Bone marrow (tissue), 2 donors: ENCODE results near the gene HMGXB3.

Experiments
- DNase-seq, 2 donors: peaks; one replicate each; lab custom pipeline; 2025; lab: John Stamatoyannopoulos, UW

HMGXB3 gene

DNA sequence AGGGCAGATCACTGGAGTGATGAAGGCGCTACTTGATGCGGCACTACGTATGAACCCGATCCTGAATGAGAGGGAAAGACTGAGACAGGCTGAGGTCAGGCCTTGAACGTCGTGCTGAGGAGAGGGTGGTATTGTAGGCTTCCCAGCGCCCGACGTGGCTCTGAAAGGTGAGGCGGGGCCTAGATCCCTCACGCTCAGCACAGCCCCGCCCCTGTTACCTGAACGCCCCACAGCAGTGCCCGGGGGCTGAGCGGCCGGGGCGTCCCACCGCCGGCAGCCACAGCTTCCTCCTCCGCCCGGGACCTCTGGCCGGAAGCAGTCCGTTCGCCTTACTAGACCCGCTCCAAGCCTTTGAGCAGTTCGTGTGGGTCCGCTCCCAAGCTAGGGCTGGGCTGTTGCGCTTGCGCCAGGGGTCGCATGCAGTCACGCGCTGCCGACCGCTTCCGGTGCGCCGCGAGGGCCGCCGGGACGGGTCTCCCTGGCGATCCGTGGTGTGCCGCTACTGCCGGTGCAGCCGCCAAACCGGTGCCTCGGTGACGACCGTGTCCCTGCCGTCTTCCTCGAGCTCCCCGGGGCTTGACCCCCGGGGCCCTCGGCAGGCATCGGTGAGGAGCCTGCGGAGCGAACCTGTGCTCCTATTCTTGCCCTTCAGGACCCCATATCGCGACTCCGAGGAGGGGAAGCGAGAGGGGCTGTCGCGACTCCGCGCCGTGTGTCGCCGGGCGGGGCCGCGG lies at the start of gene HMGXB3, which contains the start of gene TIGD6:
TSS of gene HMGXB3 (plus strand) at position 484 of the 734 bp plus-strand sequence. CDS start 4,114 bp downstream, outside the sequence.
TSS of gene TIGD6 (minus strand) at position 399 of the 734 bp plus-strand sequence. CDS start 4,306 bp downstream, outside the sequence.
- peak; percentile 76 to 82 for DNase-seq

- no peak for DNase-seq
Observed at GRCh38 chr5:149951138-149951749, 49.3 kb upstream of the HMGXB3 start.

- no peak for DNase-seq
Observed at GRCh38 chr5:149953436-149954121, 47.0 kb upstream of the HMGXB3 start.

- no peak for DNase-seq
Observed at GRCh38 chr5:149954798-149955197, 45.7 kb upstream of the HMGXB3 start.

- DNase-seq, result no peak
Observed at GRCh38 chr5:149956685-149957084, 43.9 kb upstream of the HMGXB3 start.

DNA sequence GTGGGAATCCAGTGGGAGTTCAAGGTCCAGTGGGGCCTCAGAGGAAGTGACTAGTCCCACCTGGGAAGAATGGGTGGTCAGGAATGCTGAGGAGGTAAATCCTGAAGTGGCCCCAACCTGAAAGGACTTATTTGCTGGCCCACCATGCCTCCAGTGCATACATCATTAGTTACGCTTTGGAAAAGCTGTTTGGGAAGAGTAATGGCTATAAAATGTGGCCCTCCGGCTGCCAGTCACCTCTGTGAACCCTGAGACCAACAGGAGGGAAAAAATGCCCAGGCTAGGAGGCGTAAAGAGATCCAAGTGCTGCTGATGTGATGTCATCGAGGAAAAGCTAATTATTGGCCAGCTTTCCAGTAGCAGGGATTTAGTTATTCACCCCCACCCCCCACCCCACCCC lies 42.7 kb upstream of the HMGXB3 start:
- DNase-seq, result no peak

DNA sequence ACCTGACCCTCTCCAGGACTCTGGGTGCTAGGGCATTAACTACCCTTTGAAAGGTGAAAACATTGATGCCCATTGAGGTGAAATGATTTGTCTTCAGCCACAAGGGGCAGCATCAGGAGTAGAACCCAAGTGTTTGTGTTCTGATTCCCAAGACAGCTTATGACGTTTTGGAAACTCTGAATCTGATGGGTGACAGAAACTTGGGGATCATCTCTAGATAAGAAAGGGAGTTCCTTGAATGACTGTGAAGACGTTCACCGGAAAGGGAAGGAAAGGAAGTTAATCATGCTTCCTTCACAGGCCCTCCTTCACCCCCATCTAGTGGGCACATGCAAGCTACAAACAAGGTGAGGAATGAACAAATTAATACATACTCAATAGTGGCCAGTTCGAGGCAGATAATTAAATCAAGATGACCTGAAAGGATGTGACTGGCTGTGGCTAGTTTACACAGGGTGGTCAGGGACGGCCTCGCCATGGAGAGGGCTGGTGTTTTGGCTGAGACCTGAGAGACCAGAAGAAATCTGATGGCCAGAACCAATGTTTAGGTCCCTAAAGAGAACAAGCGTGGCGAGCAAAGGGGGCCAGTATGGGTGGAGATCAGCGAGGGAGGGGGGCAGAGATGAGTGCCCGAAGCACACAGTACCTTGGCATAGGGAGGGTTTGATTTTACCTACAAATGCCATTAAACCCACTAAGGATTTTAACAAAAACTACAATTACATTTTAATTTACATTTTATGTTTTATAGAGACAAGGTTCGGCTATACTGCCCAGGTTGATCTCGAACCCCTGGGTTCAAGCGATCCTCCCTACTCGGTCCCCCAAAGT lies 40.9 kb upstream of the HMGXB3 start:
- DNase-seq, result peak; percentile 18 to 77

DNA sequence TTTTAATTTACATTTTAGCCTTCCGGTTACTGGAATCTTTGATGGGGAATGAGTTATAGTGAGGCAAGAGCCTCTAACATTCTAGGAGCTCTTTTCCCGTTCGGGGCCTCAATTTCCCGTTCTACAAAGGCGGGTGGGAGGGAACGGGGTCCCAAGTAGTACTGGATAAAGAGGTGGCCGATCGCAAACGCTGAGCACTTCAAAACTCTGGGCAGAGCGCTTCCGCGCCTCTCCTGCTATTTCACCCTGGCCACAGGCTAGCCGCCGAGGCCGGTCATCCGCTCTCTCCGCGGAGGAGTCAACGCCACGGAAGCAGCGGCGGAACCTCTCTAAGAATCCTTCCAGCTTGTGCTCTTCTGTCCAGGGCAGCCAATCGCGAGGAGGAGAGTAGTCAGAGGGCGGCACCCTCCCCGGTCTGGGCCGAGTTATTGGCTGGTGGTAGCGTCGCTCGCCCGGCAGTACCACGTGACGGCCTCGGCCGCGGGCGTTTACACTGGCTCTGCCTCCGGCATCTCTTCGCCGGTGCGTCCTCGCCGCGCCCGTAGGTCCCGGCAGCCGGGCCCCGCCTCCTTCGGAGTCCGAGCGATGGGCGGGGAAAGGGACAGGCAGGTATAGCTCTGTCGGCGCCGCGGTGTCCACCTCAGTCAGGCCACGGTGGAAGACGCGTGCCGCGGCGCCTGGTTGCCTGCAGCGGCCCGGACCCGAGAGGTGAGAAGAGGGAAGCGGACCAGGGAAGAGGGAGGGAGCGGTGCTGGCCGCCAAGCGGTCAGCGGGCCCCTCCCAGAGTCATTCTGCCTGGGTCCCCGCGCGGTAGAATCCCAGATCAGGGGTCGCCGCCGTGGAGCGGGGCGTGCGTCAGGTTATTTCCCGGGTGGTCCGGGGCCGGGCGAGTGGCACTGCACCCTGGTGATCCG lies 40.0 kb upstream of the HMGXB3 start, which contains the start of gene SLC26A2:
TSS of gene SLC26A2 (plus strand) at position 487 of the 914 bp plus-strand sequence. CDS start 16,895 bp downstream, outside the sequence.
- peak; percentile 79 to 96 for DNase-seq

DNA sequence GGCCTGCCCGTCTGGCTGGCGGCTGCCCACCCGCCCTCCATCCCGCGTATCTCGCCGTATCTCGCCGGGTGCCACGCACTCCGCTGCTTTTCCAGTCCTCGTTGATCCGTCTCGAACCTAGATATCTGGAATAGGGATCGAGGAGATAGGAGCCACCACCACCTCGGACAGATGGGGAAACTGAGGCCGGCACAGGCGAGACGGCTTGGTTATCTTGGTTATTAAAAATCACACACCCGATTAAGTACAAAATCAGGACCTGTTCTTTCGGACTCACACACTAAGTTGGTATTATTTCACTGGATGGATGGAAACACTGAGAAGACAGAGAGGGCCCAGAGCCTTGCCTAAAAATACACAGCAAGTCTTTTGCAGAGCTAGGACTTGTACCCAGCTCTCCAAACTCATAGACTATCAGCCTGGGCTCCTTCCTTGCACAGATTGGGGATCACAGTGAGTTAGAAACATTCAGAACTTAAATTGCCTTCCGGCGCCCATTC lies 39.3 kb upstream of the HMGXB3 start:
- no peak for DNase-seq

- no peak for DNase-seq
Observed at GRCh38 chr5:149961957-149962409, 38.6 kb upstream of the HMGXB3 start.

DNA sequence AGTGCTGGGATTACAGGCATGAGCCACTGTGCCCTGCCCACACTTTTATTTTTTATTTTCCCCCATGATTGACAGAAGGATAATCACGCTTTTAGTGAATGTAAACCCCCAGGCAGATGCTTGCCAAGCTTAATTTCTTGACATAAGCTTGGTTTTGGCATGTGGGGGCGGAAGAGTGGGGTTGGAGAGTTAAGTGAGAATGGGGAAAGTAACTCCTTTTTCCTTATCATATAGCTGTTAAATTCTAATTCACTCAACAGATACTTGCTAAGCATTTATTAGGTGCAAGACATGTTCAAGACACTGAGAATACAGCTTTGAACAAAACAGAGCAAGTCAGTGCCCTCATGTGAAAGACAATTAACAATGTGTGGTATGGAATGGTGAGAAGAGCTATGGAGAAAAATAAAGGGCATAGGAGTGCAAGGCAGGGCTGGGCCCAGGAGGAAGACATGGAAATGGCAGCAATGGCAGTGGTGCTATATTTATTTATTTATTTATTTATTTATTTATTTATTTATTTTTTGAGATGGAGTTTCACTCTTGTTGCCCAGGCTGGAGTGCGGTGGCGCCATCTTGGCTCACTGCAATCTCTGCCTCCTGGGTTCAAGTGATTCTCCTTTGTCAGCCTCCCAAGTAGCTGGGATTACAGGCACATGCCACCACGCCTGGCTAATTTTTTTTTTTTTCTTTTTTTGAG lies 37.8 kb upstream of the HMGXB3 start:
- DNase-seq, result no peak

DNA sequence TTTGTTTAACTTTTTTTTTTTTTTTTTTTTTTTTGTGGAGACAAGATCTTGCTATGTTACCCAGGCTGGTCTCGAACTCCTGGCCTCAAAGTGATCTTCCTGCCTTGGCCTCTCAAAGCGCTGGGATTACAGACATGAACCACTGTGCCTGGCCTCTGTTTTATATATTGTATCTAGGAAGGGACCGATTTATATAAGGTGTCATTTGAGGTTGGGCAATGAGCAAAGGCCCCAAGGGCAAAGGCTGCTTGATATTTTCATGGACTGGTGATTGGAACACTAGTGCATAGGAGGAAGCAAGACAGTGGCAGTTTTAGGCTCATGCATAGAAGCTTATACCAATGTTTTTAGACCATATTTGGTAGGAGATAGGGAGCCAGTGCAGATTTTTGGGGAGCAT lies 36.8 kb upstream of the HMGXB3 start:
- no peak for DNase-seq

DNA sequence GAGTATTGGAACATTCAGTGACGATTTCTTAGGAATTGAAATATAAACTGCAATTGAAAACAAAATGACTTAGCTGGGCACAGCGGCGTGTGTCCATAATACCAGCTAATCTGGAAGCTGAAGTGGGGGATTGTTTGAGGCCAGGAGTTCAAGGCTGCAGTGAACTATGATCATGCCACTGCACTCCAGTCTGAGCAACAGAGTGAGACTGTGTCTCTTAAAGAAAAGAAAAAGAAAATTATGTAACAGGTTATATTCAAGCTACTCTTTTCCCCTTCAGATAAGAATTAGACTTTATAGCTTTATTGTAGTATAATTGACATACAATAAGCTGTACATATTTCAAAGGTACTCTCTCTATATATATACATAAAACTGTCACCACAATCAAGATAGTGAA lies 33.6 kb upstream of the HMGXB3 start:
- DNase-seq, result no peak

- no peak for DNase-seq
Observed at GRCh38 chr5:149969181-149969930, 31.2 kb upstream of the HMGXB3 start.

DNA sequence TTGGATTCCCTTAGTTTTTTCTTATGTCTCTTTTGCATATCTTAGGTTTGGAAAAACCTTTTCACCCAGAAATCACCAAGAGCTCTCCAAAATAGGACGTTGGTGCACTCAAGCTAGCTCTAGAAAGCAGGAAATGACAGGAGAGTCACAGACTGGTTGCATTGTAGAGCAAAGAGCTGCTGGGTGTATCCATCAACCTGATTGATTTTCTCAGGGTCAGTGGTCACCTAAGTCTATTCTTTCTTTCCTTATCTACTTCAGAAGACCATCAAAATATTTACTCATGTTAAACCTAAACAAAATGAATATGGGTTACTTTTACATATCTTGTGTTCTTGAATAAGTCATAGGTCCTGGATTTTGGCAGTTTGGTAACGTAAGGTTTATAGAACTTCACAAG lies 25.1 kb upstream of the HMGXB3 start:
- DNase-seq, result no peak

DNA sequence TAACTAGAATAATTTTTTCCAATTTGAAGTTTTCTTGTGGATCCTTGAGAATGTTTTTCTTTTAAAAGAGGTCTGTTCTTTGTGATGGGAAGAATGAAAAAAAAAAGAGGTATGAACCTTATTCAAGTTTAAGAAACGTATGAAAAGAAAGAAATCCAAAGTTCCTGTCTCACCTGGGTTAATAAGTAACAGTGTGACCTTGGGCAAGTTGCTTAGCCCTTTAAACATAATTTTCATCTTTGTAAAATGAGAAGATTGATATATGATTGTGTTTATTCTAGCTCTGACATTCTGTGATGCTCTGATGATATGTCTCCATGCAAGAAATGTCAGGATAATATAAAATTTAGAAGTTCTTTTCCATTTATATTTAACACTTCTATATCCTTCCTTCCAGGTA lies 20.6 kb upstream of the HMGXB3 start:
- DNase-seq, result no peak

DNA sequence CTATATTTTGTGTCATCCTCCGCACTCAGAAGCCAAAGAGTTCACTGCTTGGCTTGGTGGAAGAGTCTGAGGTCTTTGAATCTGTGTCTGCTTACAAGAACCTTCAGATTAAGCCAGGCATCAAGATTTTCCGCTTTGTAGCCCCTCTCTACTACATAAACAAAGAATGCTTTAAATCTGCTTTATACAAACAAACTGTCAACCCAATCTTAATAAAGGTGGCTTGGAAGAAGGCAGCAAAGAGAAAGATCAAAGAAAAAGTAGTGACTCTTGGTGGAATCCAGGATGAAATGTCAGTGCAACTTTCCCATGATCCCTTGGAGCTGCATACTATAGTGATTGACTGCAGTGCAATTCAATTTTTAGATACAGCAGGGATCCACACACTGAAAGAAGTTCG lies 19.3 kb upstream of the HMGXB3 start:
- no peak for DNase-seq

GRCh38 chr5:149982505-149982904 lies 18.0 kb upstream of the HMGXB3 start:
- DNase-seq, result no peak

DNA sequence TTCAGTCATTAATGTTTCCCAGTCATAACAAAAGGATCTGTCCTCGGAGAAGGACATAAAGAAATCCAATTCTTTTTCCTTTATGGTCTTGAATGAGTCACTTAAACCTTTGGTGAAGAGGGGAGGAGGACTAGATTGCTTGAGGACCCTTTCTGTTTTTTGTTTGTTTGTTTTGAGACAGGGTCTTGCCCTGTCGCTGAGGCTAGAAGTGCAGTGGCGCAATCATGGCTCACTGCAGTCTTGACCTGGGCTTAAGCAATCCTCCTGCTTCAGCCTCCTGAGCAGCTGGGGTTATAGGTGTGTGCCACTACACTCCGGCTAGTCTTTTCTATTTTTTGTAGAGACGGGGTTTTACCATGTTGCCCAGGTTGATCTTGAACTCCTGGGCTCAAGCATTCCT lies 12.4 kb upstream of the HMGXB3 start:
- DNase-seq, result no peak
